Measurements from ENCODE around the gene RIPOR3.
"Not testable (repeated sequence)": the region's sequence is repeated elsewhere in the genome, so short reads cannot be mapped to it uniquely, and the experiment has no call there.

Gene RIPOR3

GRCh38 chr20:50676858-50677257 is 14.5 kb downstream of the RIPOR3 start:
- no peak for DNase-seq

- not testable (repeated sequence) for DNase-seq
Measured at GRCh38 chr20:50676377-50676731, 15.0 kb downstream of the RIPOR3 start.

- no peak for DNase-seq
Measured at GRCh38 chr20:50675671-50676376, 15.5 kb downstream of the RIPOR3 start.

- no peak for DNase-seq
Measured at GRCh38 chr20:50674138-50674825, 17.1 kb downstream of the RIPOR3 start.

- no peak for DNase-seq
Measured at GRCh38 chr20:50673466-50674137, 17.7 kb downstream of the RIPOR3 start.

DNA sequence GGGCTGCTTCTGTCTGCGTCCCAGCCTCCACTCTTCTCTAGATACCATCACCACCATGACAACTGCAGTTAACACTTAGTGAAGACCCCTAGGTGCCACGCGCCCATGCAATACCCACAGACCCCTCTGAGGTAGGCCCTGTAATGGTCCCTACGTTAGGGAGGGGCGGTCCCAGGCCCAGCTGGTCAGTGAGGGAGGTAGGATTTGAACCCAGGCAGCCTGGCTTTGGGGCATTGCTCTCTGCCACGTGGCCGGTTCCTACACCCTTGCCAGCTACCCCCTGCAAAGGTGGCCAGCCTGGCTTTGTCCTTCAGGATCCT is 18.2 kb downstream of the RIPOR3 start:
- DNase-seq: no peak

DNA sequence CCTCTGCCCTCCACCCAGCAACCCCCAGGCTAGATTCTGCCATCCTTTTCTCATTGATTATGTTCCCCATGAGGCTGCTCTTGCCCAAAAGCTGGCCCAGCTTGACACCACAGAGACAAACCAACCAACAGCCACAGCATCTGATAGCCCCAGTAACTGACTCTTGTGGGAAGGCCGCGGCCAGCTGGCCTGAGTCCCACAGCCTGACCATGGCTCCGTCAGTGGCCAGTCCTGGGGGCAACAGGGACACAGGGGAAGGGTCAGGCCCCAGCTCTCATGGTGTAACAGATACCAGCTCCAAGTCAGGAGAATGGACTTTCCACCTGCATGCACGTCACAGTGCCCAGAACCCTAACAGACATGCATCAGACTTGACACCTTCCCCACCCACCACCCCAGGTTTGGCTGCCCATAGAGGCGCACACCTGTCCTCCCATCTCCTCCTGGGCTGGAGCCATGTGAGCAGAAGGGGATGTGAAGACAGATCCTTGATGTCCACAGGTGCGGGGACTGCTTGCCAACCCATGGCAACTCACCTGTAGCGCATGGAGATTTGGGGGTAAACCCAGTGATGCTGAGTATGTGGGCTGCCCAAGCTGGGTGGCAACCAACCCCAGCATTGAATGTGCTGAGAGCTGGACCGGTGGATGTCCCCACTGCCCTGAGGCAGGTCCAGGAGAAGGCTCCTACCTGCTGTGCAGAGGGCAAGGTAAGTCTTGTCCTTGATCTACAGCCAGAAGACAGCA is 18.8 kb downstream of the RIPOR3 start:
- no peak for DNase-seq

GRCh38 chr20:50671626-50672025 is 19.7 kb downstream of the RIPOR3 start:
- no peak for DNase-seq

DNA sequence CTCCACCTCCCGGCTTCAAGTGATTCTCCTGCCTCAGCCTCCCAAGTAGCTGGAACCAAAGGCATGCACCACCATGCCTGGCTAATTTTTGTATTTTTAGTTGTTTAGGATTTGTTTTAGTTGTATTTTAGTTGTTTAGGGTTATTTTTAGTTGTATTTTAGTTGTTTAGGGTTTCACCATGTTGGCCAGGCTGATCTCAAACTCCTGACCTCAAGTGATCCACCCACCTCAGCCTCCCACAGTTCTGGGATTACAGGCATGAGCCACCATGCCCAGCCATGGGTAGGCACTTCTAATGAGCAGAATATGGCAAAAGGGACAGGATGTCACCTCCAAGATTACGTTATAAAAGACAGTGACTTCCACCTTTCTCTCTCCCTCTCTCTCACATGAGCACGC is 20.3 kb downstream of the RIPOR3 start:
- not testable (repeated sequence) for DNase-seq

DNA sequence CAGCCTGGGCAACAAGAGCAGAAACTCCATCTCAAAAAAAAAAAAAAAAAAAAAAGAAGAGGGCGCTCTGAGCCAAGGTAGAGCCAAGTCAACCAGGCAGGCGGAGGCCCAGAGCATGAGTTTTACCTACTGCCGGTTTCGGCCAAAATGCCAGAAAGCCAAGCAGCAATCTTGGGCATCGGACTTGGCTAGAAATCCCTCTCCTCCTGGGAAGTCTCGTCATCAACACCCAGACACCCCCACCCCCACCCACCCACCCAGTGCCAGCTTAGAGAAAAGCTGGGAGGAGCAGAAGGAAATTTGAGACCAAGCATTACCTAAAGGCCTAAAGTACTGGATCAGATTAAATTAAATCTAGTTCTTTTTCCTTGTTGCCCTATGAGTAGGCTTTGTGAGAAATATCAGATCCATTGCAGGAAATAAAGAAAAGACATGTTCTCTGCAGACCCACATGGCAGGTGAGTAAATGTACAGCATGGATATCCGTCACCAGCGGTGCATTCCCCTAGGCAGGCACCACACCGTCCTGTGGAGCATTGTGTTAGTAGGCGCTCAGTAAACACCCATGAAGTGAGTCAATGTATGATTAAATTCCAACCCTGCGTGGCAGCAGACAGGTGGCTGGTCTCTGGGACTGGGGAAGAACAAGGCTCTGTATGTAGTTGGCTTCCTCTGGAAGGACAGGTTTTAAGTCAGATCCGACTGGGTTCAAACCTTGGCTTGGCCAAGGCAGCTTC is 21.0 kb downstream of the RIPOR3 start:
- peak; percentile 36 for DNase-seq

DNA sequence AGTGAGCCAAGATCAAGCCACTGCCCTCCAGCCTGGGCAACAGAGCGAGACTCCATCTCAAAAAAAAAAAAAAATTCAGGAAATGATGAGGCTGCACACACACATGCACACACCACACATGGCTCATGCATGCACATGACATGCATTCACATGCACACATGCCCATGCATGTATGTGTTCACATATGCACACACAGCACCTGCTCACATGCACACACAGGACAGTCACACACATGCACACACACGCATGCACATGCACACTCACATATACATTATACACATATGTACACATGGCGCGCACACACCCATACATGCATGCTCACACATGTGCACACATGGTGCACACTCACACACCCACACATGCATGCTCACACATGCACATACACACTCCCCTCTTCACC is 22.5 kb downstream of the RIPOR3 start:
- no peak for DNase-seq

GRCh38 chr20:50668326-50668725 is 23.0 kb downstream of the RIPOR3 start:
- DNase-seq: no peak

GRCh38 chr20:50666709-50667298 is 24.5 kb downstream of the RIPOR3 start:
- DNase-seq: no peak

DNA sequence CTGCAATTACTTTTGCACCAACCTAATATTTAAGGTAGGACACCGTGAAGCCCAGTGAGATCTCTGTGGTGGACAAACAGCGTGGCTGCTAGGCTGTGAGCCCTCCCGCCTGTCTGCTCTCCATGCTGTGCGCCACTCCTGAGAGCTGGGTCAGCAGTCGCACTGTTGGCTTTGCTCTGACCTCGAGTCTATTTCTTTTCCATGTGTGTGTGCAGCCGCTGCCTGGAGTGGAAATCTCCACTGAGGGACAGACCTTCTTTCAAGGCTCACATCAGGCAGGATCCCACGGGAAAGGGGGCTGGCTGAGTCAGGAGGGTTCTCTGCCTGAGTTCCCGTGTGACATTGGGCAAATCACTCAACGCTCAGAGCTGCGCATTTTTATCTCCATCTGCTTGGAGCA is 27.1 kb downstream of the RIPOR3 start:
- DNase-seq: no peak

DNA sequence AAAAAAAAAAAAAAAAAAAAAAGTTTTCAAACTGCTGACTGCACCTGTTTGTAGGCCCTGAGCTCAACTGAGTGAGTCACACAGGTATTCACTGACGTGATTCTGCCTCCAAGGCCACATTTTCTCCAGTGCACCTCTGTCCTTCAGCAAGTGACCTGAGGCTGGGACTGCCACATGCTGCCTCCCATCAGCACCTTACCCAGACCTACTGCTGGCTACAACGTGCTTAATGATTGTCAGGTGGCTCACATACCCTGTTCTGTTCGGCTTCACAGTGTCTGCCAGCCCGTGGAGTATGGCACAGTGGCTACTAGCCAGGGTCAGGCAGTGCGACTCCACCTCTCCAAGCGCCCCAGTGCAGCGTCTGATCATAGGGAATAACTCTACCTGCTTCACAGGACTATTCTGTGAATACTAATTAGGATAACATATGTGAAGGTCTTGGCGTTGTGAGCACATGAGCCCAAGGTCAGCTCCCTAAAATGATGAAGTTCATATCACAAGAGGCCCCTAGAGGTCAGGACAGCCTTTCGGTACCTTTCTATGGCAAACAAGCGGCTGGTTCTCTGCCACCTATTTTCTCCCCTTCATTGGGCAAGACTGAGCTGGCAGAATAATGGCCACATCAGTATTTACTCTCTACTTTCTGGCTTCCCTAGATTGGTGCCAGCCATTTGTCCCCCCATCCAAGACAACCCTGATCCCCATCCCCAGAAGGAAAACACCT is 28.1 kb downstream of the RIPOR3 start:
- peak; percentile 9 for DNase-seq

DNA sequence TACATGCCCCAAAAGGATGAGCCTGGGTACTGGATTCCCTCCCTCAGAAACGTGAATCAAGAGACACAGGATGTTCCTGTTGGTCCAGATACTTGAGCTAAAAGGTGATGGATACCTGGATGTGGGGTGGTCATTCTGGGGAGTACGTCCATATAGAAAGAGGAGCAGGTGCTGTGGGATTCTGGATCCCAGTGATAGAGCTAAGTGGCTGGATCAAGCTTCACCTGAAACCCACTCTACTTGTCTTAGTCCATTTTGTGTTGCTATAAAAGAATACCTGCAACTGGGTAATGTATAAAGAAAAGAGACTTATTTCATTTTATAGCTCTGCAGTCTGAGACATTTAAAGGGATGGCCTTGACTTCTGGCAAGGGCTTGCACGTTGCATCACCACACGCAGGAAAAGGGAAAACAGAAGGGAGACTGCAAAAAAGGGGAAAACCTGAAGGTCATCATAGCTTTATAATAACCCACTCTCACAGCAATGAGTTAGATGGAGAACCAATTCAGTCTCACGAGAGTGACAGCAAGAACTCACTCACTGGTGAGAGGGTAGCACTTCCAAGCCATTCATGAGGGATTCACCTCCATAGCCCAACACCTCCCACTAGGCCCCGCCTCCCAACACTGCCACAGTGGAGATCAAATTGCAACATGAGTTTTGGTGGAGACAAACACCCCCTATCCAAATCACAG is 31.2 kb downstream of the RIPOR3 start:
- no peak for DNase-seq

DNA sequence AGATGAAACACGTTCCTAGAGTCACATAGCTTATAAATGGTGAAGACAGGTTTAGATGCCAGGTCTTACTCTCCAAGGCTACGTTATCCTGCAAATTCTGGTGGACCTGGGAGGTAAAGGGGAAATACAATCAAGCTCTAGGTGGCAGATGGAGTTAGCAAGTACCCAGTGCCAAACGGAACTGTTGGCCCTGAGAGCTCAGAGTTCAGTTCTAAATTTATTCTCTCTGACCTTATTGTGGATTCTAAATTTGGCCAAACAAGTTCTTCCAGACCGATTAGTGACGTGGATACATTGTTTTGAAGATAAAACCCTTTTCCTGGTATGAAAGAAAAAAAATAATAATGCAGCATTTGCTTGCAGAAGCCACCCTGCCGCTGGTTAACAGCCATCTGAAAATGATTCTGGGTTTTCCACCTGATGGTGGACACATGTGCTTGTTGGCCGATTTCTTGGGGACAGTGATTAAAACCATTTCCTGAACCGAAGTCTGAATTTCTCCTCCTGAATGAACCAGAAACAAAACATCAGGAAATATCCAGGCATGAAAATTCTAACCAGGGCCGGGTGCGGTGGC is 32.5 kb downstream of the RIPOR3 start:
- no peak for DNase-seq

DNA sequence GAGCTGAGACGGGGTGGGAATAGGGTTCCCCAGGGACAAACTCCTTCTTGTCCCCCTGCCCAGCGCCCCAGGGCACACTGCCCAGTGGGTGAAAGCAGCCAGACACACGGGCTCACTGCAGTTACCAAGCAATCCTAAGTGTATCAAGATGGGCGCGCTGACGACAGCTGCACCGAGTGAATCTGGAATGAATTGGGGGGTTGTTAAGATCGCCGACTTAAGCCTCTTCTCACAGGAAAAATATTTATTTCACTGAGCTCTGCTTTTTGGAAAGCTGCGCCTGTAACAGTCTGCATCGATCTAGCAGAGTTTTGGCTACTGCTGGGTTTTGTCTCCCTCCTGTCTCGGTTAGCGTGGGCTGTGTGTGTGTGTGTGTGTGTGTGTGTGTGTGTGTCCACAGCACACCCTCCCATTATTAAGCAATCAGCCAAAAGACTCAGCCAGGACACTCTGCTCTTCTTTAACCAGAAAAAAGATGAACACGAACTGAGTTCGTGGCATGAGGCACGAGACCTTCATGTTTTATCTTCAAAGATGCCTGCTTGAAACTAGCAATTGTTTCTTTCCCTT is 35.9 kb downstream of the RIPOR3 start:
- DNase-seq: no peak

DNA sequence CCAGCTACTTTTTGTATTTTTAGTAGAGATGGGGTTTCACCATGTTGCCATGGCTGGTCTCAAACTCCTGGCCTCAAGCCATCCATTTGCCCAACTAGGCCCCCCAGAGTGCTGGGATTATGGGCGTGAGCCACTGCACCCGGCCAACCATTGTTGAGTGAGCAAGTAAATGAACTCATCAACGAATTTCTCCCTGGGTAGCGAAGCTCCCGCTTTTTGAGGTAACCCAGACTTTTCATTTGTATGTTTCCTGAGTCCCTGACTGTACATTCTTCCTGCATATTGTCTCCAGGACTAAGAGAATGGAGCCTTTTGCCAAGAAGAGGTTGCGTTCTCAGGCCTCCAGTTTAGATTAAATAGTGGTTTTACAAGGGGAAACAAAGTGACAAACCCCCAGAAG is 36.4 kb downstream of the RIPOR3 start:
- no peak for DNase-seq

DNA sequence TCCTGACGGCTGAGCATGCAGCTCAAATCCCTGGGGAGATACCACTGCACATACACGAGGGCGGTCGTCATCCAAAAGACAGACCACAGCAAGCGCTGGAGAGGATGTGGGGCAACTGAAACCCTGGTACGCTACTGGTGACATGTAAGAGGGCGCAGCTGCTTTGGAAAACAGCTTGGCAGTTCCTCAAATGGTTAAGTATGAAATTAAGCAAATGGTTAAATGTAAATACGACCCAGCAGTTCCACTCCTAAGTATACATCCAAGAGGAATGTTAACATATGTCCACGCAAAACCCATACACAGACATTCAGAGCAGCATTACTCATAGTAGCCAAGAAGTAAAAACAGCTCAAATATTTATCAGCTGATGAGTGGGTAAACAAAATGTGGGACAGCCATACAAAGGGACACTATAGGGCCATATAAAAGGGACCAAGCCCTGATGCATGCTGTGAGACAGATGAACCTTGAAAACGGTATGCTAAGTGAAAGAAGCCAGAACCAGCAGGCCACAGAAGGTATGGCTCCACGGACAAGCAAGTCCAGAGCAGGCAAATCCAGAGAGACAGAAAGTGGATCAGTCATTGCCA is 38.5 kb downstream of the RIPOR3 start:
- no peak for DNase-seq

Data from NCI-H345 (cell line).